Uterus (tissue), 2 donors: Measurements from ENCODE around the gene ZNF687.

ENCODE experiments used
- POLR2A ChIP-seq, 2 donors: fragments of 450-650 bp; IDR thresholded peaks; one replicate each; pipeline ENCODE4 v1.6.1; 2016; ENCODE audit warnings: antibody characterized with exemption in 2 of 2, mild to moderate bottlenecking in 1 of 2, moderate library complexity in 1 of 2
- TF ChIP-seq, protein P1 (sequence below), 4 experiments: fragments of 200-600 bp in 2 of 4; fragments of 450-650 bp in 2 of 4; sonication (generic) in 2 of 4; IDR thresholded peaks; one replicate each; pipeline ENCODE4 v1.5.1; 2016 to 2019; ENCODE audit warnings: antibody characterized with exemption in 4 of 4, mild to moderate bottlenecking in 2 of 4, moderate library complexity in 1 of 4

DNA sequence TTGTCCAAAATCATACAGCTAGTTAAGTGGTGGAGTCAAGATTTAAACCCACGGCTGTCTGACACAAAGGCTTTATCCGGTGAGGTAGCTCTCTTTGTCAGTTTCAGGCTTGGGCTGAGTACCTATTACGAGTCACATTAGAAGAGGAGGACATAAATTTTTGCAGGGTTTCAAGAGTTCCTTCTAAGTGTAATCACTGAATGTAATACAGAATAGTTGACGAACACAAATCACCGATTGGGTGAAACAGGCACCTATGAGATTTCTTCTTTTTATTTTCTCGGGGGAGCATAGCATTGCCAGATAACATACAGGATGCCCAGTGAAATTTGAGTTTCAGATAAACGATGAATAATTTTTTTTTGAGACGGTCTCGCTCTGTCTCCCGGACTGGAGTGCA, 26.7 kb upstream of the ZNF687 start:
- TF ChIP-seq, protein P1, sequence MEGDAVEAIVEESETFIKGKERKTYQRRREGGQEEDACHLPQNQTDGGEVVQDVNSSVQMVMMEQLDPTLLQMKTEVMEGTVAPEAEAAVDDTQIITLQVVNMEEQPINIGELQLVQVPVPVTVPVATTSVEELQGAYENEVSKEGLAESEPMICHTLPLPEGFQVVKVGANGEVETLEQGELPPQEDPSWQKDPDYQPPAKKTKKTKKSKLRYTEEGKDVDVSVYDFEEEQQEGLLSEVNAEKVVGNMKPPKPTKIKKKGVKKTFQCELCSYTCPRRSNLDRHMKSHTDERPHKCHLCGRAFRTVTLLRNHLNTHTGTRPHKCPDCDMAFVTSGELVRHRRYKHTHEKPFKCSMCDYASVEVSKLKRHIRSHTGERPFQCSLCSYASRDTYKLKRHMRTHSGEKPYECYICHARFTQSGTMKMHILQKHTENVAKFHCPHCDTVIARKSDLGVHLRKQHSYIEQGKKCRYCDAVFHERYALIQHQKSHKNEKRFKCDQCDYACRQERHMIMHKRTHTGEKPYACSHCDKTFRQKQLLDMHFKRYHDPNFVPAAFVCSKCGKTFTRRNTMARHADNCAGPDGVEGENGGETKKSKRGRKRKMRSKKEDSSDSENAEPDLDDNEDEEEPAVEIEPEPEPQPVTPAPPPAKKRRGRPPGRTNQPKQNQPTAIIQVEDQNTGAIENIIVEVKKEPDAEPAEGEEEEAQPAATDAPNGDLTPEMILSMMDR (IDR thresholded peaks at IDR 0.05): no peak
- no peak for TF ChIP-seq POLR2A (IDR thresholded peaks at IDR 0.05)
